HEK293T (cell line): ENCODE measurements around the gene POU3F1.

ENCODE experiments used
- CTCF ChIA-PET: fragments of 350-600 bp; formaldehyde crosslinking; extraction: SDS; loops from one replicate; lab custom pipeline; 2021; ENCODE audit warnings: antibody characterized with exemption, inconsistent platforms; lab: Yijun Ruan, JAX
- POLR2A ChIA-PET: fragments of 350-600 bp; formaldehyde crosslinking; extraction: SDS; loops from one replicate; lab custom pipeline; 2020; ENCODE audit warnings: antibody characterized with exemption, inconsistent platforms; lab: Yijun Ruan, JAX
- DNase-seq: peaks from one replicate; pipeline ENCODE4 v3.0.0; 2012; ENCODE audit warnings: mixed read lengths; ENCODE audit errors: extremely low spot score
- ARNT ChIP-seq: fragments of 450-650 bp; IDR thresholded peaks from 2 replicates; pipeline ENCODE4 v1.6.1; 2017; ENCODE audit warnings: mild to moderate bottlenecking
- BHLHE40 ChIP-seq: fragments of 450-650 bp; IDR thresholded peaks from 2 replicates; pipeline ENCODE4 v1.6.1; 2016; ENCODE audit warnings: mild to moderate bottlenecking, moderate library complexity, borderline replicate concordance
- CTBP1 ChIP-seq: fragments of 450-650 bp; IDR thresholded peaks from 2 replicates; pipeline ENCODE4 v1.6.1; 2016; ENCODE audit warnings: borderline replicate concordance
- ELF4 ChIP-seq: fragments of 450-650 bp; IDR thresholded peaks from 2 replicates; pipeline ENCODE4 v1.6.1; 2017; ENCODE audit warnings: antibody characterized with exemption
- FOXA1 ChIP-seq: fragments of 450-650 bp; IDR thresholded peaks from 2 replicates; pipeline ENCODE4 v1.6.1; 2016; ENCODE audit warnings: mild to moderate bottlenecking
- FOXK2 ChIP-seq: fragments of 450-650 bp; IDR thresholded peaks from 2 replicates; pipeline ENCODE4 v1.6.1; 2016; ENCODE audit warnings: mild to moderate bottlenecking
- FOXM1 ChIP-seq: fragments of 450-650 bp; IDR thresholded peaks from 2 replicates; pipeline ENCODE4 v1.6.1; 2017; ENCODE audit warnings: mild to moderate bottlenecking, borderline replicate concordance
- HDGF ChIP-seq: fragments of 450-650 bp; IDR thresholded peaks from 2 replicates; pipeline ENCODE4 v1.6.1; 2017; ENCODE audit warnings: antibody characterized with exemption, borderline replicate concordance
- L3MBTL2 ChIP-seq: fragments of 450-650 bp; conservative IDR thresholded peaks from 2 replicates; pipeline ENCODE4 v1.6.1; 2016; ENCODE audit warnings: mild to moderate bottlenecking
- LEF1 ChIP-seq: fragments of 450-650 bp; IDR thresholded peaks from 2 replicates; pipeline ENCODE4 v1.6.1; 2017; ENCODE audit warnings: mild to moderate bottlenecking, borderline replicate concordance
- SP1 ChIP-seq: fragments of 450-650 bp; IDR thresholded peaks from 2 replicates; pipeline ENCODE4 v1.6.1; 2017
- SUZ12 ChIP-seq: fragments of 450-650 bp; IDR thresholded peaks from 2 replicates; pipeline ENCODE4 v1.6.1; 2016; ENCODE audit warnings: mild to moderate bottlenecking
- TARDBP ChIP-seq: fragments of 450-650 bp; IDR thresholded peaks from 2 replicates; pipeline ENCODE4 v1.6.1; 2016
- ZNF384 ChIP-seq: fragments of 450-650 bp; IDR thresholded peaks from 2 replicates; pipeline ENCODE4 v1.6.1; 2016
- TF ChIP-seq, protein P1 (sequence below): fragments of 450-650 bp; IDR thresholded peaks from 2 replicates; pipeline ENCODE4 v1.6.1; 2016

The POU3F1 gene

DNA sequence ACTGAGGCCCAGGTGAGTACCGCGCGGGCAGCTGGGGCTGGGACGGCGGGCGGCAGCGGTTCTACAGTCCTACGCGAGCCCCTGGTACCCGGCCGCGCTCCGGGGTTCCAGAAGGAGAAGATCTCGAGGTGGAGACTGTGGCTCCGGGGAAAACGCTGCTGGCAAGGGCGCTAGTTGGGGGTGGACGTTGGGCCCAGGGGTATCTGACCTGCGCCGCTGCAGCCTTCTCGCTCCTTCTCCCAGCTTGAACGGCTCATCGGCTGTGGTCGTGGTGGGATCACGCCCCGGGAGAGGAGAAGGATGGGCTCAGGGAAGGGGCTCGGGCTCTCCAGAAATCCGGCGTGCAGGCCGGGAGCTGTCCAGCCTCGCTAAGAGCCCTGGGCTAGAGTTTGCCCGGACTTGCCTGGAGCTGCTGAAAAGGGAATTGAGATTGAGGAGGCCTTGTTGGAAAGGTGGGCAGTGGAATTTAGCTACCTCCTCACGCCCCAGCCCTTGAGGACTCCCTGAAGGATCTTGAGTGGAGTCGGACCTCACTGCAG, 1.1 kb upstream of the POU3F1 start:
- DNase-seq = no peak
- CTCF ChIA-PET = interaction anchor here (1.1 kb wide), 1 partner anchor 9 kb away, joined by 3 read pairs; no protein-coding TSS in a partner anchor
- no peak for TF ChIP-seq BHLHE40
- POLR2A ChIA-PET = interaction anchor here (0.9 kb wide), 1 partner anchor 11 kb away, joined by 3 read pairs; no protein-coding TSS in a partner anchor

DNA sequence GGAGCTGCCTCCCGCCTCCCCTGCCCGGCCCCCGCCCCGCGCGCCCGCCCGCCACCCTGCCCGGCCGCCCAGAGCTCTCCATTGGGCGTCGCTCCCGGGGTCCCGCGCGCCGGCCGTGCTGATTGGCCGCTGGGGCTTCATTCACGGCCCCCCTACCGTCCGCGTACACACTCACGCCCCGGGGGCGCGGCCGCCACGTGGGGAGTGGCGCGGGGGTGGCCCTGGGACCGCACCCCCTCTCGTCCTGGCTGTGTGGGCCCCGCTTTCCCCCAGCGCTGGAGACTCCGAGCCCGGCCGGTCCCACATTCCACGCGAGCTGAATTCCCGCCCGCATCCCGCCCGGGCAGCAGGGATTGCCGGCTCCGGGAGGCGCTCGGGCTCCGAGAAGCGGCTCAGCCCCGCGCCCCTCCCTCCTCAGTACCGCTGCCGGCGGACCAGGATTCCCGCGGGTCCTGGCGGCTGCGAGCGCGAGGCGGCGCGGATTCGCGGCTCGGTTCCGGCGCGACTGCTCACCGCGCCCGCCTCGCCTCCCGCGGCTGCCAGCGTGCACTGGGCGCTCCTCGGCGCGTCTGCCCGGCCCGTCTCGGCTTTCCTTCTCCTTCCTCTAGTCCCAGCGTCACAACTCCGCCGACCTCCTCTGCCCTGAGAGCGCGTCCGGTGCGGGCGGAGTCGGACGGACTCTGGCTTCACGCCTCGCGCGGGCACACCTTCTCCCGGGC, 450 bp upstream of the POU3F1 start:
- ChIA-PET CTCF (interaction anchor here (1.1 to 1.2 kb wide), 2 partner anchors 9 to 24 kb away, joined by 3 to 4 read pairs; no protein-coding TSS in a partner anchor), POLR2A (interaction anchor here (0.6 to 1.0 kb wide), 7 partner anchors 9 to 772 kb away, joined by 3 to 7 read pairs (median 3); partner anchors contain the start of gene MTF1)
- TF ChIP-seq TARDBP (peak; percentile 55; the same call in 1 of the 2 replicates), FOXK2 (no peak), L3MBTL2 (peak; percentile 81), CTBP1 (peak; percentile 28; the same call in 1 of the 2 replicates)
- TF ChIP-seq, protein P1, sequence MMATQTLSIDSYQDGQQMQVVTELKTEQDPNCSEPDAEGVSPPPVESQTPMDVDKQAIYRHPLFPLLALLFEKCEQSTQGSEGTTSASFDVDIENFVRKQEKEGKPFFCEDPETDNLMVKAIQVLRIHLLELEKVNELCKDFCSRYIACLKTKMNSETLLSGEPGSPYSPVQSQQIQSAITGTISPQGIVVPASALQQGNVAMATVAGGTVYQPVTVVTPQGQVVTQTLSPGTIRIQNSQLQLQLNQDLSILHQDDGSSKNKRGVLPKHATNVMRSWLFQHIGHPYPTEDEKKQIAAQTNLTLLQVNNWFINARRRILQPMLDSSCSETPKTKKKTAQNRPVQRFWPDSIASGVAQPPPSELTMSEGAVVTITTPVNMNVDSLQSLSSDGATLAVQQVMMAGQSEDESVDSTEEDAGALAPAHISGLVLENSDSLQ = peak; percentile 88
- DNase-seq = peak; percentile 92

DNA sequence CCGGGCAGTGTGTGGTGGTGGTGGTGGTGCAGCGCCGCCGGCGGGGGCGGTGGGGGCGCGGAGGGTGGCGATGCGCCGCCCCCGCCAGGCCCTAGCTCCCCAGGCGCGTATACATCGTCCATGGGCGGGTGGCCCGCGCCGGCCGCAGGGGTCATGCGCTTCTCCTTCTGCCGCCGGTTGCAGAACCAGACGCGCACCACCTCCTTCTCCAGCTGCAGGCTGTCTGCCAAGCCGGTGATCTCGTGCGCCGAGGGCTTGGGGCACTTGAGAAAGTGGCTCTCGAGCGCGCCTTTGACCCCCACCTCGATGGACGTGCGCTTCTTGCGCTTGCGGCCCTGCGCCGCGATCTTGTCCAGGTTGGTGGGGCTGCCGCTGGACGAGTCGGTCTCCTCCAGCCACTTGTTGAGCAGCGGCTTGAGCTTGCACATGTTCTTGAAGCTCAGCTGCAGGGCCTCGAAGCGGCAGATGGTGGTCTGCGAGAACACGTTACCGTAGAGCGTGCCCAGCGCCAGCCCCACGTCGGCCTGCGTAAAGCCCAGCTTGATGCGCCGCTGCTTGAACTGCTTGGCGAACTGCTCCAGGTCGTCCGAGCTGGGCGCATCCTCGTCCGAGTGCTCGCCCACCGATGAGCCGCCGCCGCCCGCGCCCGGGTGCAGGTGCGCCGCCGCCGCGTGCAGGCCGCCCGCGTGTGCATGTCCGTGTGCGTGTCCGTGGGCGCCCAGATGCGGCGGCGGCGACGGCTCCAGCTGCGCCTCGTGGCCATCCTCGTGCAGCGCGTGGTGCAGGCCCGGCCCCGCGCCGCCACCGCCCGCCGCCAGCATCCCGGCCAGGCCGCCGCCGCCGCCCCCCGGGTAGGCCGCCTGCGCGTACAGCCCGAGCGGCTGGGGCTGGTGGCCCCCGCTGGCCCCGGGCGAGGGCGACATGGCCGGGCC, 926 bp downstream of the POU3F1 start:
- CTCF ChIA-PET = interaction anchor here (1.2 kb wide), 1 partner anchor 26 kb away, joined by 4 read pairs; no protein-coding TSS in a partner anchor
- POLR2A ChIA-PET = interaction anchor here (1.0 kb wide), 1 partner anchor 173 kb away, joined by 3 read pairs; no protein-coding TSS in a partner anchor
- no peak for DNase-seq
- TF ChIP-seq SUZ12 = no peak
- TF ChIP-seq LEF1 = no peak
- TF ChIP-seq CTBP1 = no peak
- no peak for TF ChIP-seq FOXK2
- no peak for TF ChIP-seq FOXA1
- TF ChIP-seq, protein P1 = no peak
- no peak for TF ChIP-seq L3MBTL2
- TF ChIP-seq TARDBP = no peak

DNA sequence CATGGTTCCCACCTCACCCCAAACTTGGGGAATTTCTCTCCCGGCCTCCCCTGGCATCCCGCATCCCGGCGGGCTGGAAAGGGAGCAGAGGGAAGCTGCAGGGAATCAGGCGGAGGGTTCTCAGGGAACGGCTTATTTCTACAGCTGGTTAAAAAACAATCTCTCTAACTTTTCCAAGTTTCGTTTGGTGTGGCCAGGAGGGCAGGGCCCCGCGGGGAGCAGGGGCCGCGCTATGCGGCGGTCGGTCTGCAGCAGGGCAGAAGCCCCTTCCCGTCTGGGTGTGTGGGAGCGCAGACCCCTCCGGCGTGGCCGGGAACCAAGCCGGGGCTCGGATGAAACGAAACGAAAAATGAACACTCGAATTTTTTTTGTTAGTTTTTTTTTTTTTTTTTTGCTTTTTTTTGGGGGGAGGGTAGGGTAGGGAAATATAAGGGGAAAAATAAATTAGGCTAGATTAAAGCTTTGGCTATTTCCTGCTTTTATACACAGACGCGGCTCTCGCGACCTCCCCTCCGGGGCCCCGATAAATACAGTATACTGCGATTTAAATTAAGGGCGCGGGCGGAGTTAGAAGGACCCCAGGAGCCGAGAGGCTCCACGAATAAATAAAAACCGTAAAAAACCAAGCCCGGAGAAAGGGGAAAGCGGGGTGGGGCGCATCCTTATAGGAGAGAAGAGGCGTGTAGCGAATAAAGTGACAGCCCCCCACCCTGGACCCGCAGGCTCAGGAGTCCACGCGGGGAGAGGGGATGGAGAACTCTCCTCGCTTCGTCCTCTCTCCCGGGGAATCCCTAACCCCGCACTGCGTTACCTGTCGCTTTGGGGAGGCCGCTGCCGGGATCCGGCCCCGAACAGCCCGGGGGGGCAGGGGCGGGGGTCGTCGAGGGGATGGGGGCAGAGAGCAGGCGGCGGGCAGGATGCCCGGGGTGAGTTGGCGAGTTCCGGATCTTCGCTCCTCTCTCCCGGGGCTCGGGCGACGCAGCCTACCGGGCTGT, 2.1 kb downstream of the POU3F1 start:
- no peak for DNase-seq
- ChIA-PET CTCF (no interaction called here), POLR2A (no interaction called here)
- TF ChIP-seq L3MBTL2 = no peak
- TF ChIP-seq, protein P1 = no peak
- no peak for TF ChIP-seq SUZ12
- TF ChIP-seq CTBP1 = no peak
- no peak for TF ChIP-seq HDGF
- TF ChIP-seq LEF1 = no peak
- TF ChIP-seq ARNT = no peak
- TF ChIP-seq ZNF384 = no peak
- TF ChIP-seq ELF4 = no peak

DNA sequence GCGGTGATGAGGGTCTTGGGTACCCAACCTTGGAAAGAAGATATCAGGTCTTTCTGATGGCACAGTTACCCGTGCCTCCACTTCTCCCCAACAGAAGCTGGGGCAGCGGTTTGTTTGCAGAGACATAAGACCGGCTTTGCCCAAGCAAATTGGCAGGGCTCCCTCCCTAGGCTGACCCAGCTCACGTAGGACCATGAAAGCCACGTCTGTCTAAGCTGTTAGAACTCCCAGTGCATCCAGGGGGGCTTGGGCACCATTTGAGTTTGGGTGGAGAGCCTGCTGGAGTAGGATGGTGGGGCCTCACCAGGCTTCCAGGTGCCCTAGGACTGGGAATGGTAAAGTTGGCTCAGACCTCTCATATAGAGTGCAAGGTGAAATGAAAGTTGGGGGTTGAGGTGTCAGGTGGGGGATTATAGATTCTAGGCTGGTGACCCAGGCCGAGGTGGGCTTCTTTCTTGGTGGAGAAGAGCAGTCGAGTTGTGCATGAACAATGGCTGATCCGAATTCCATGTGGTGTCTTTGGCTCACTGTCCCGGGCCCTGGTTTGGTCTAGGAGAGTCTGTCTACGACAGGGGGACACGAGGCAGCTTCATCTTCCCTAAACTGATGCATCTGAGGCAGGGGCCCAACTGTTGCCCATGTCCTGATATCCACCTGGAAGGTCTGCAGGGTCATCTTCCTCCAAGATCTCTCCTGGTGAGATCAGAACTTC, 3.4 kb downstream of the POU3F1 start:
- ChIA-PET CTCF (no interaction called here), POLR2A (no interaction called here)
- DNase-seq = no peak
- TF ChIP-seq LEF1 (no peak), ZNF384 (no peak), ELF4 (no peak), FOXM1 (no peak), SP1 (no peak), BHLHE40 (no peak), ARNT (no peak), FOXA1 (no peak), CTBP1 (no peak), SUZ12 (no peak), FOXK2 (no peak), TARDBP (no peak)
